OCI-M2 (cell line): ENCODE results near the gene BTG2.

Experiments used
- DNase-seq: peaks from one replicate; lab custom pipeline; 2025; ENCODE audit not compliant: unreplicated experiment; lab: John Stamatoyannopoulos, UW

The BTG2 gene

DNA sequence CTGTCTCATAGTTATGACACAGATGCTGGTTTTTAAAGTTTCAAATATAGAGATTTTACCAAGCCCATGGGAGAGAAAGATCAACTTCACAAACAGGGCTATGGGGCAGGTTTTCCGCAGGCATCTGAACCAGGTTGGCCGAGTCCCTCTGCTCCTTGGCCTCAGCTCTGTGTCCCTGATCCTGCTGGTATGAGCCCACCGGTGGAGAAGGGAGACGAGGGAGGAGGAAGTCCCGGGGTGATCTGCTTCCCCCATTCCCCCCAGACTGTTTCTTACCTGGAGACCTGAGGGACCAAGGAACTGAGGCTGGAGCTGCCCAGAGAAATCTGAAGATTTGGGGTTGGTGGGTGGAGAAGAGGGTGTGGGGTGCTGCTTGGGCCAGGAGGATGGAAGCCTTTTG is 28.9 kb upstream of the BTG2 start:
- DNase-seq: no peak

DNA sequence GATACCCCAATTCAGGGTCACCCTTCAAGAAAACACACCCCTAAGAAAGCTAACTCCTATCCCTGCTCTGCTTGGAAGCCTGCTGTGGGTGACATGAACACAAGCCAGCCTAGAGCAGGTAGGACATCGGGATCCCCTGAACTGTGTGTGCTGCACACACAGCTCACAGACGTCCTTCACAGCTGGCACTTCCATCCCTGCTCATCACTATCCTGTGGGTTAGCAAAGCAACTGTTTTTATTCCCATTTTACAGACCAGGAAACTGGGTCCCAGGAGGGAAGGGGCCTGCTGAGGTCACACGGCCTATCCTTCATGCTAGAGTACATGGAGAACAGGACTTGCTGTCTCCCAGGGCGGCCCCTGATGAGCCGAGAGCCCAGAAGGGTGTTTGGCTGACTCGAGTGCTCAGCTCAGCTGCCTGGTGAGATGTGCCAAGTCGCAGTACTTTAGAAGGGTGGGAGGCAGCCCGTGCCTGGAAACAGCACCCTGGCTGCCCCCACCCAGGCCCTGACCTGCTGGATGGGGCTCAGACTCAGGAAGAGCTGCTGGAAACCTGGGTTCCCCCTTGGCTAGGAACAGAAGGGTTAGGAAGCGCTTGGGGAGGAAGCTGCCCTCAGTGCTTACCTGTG is 28.3 kb upstream of the BTG2 start:
- no peak for DNase-seq

DNA sequence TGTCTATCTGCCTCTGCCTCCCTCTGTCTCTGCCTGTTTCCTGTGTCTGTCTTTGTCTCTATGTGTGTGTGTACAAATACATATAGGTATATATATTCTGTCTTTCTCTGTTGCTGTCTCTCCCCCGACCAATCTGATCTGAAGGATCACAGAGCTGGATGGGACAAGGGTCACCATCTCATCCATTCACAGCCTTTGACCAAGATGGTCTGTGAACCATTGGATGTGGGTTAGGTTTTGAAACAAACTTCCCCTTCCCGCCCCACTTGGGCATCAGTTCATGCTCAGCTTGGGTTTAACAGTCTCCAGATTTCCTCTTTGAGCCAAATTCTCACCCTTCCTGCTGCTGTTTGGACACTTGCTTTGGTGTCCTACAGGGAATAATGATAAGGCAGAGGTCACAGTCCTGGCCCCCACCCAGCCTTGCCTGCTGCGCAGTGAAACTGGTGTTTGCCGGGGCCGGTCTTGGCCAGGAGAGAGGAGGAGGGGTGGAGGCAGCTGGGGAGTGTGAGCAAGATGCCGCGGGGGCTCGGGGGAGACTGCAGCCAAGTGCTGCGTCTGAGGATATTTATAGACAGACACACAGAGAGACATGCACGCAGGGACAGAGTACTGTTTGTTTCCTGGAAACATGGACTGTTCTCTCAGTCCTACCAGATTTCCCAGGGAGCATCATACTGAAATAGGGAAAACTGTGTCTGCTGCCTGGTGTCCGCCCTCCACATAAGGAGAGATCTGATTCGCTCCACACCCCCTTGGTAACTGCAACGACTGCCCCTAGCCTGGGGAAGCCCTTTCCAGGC is 27.0 kb upstream of the BTG2 start:
- no peak for DNase-seq

DNA sequence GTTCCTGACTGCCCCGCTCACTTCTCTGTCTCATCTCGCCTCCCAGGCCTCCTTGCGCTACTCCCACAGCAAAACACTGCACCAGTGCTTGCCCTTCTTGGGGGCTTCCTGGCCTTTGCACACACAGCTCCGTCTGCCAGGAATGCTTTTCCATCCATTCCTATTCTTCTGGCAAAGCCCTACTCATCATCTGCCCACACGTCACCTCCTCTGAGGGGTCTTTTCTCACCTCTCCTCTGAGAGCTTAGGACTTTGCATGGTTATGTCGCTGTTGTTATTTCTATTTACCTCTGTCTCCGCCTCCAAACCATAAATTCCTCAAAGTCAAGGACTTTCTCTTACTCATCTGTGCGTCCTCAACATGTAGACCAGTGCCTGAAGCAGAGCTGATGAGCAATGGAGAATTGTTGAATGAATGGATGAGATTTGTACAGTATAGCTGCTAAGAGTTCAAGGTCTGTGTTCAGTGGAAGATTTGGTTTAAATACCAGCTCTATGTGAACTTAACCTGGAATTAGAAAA is 26.4 kb upstream of the BTG2 start:
- DNase-seq: no peak

DNA sequence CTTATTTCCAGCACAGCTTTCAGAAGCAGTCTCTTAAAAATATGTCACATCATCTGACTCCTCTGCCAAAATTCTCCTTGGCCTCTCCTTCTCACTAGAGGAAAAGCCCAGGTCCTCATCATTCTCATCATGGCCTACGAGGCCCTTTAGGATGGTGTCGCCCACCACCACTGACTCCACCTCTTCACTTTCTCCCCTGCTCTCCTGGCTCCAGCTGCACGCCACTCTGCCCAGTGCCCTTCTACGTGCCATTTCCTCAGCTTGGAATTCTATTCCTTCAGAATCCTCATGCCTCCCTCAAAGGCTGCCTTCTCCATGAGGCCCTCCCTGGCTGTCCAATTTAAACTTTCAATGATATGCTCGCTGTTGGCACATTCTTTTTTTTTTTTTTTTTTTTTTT is 25.3 kb upstream of the BTG2 start:
- DNase-seq: no peak

DNA sequence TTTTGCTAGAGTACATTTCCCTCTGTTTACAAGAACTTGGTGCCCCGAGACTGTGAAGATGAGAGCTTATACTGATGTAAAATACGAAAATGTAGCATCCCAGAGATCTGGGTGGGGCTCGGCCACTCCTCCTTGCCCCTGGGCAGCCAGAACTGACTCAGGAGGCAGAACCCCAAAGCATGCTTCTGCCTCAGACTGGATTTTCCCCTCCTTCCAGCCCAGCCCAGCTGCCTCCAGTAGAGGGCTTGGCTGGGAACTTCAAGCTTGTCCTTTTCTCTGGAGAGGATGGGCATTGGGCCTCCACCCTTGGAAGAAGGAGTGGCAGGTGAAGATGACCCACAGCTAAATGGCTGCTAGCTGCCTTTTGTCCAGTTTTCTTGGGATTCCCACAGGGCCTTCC is 24.3 kb upstream of the BTG2 start:
- DNase-seq: no peak

DNA sequence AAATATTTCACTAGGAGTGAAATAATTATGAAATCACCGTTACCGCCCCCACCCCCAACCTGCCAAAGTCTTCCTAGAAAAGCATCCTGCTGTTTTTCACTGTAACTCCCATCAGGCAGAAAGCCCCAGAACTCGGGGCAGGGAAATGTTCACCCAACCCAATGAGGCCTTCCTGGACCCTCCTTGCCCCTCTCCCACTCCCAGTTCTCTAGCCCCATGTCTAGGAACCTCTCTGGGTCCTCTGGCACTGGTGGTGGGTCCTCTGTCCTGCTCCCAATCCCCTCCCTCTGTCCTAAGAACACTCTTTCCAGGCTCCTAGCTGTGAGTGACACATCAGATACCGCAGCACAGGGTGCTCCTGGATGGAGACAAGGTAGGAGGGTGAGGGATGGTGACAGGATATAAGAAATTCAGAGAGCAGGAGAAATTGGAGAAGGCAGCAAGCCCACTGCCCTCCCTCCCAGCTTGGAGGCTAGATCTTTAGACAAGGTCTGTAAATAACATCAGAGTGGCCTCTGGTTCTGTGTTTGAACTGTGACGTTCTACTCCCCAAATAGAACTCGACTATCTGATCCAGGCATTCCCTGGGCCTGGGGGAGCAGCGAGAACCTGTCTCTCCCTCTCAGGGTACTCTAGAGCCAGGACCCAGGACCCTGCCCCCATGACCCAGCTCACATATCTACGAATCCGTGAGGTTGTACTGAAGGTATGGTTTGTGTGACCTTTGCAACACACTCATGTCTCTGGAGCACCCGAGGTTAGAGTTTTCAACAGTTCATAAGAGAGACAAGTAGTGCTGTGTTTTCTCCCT is 23.3 kb upstream of the BTG2 start:
- DNase-seq: no peak

DNA sequence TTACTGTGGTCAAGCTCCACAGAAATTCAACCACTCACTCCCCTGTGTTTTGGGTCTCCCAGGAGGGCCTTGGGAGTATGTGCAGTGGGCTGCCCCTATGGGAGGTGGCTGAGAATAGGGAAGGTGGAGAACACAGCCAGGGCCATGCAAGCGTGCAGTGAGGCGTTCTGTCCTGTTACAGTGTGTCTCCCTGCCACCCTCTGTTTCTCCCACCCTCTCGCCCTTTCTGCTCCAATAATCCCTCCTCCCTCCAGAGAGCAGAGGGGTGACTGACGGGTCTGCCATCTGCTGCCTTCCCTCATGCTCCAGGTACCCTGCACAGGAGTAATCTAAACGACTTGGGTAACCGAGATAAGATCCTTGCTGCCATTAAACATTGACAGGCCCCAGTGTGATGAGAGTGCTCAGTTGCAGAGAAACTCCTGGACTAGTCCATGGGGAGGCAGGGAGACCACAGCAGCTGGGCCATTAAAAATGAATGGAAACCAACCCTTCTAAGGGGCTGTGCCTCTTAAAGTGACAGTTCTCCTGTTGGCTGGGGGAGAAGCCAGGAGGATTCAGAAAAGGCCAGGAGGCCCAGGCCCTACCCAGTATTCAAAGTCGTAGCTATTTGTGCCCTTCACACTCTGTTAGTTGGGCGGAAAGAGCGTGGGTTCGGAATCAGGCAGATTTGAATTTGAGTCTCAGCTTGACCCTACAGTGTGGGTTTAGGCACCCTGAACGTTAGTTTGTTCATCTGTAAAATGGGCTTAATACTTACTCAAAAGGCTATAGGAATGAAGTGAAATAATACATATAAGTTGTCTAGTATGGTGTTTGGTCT is 22.4 kb upstream of the BTG2 start:
- DNase-seq: no peak

DNA sequence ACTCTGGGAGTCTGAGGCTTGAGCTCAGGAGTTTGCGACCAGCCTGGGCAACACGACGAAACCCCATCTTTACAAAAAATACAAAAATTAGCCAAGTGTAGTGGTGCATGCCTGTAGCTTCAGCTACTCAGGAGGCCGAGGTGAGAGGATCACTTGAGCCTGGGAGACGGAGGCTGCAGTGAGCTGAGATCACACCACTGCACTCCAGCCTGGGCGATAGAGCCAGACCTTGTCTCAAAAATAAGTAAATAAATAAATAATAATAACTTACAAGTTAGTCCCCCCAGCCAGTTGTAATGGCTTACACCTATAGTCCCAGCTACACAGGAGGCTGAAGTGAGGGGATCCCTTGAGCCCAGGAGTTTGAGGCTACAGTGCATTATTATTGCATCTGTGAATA is 21.7 kb upstream of the BTG2 start:
- no peak for DNase-seq

DNA sequence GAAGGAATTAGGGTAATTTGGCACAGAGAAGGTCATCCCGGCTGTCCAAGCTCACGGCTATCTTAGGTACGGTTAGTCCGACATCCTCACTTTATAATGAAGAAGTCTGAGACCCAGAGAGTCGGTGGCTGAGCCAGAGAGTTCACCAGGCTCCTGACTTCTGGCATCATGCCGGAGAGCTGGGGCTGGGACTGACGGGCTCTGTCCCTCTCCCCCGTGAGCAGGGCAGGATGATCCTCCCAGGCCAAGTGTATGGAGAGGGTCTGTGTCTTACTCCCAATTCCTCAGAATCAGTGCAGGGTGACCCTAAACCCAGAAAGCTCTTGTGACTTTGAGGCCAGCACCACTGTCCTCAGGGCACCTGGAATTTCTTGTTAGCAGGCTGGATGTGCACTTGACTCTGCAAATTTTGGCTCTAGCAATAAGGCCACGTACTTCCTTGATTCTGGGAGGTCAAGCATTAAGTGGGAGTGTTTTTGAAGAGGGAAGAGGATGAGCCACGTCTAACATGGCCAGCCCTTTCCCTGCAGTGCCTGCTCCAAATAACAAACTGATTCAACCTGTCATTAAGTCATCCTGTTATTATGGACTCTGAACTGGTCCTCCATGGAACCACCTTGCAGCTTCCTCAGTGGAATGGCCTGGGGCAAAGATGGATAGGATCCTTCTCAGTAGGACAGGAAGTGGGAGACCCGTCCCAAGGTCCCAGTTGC is 20.8 kb upstream of the BTG2 start:
- no peak for DNase-seq

DNA sequence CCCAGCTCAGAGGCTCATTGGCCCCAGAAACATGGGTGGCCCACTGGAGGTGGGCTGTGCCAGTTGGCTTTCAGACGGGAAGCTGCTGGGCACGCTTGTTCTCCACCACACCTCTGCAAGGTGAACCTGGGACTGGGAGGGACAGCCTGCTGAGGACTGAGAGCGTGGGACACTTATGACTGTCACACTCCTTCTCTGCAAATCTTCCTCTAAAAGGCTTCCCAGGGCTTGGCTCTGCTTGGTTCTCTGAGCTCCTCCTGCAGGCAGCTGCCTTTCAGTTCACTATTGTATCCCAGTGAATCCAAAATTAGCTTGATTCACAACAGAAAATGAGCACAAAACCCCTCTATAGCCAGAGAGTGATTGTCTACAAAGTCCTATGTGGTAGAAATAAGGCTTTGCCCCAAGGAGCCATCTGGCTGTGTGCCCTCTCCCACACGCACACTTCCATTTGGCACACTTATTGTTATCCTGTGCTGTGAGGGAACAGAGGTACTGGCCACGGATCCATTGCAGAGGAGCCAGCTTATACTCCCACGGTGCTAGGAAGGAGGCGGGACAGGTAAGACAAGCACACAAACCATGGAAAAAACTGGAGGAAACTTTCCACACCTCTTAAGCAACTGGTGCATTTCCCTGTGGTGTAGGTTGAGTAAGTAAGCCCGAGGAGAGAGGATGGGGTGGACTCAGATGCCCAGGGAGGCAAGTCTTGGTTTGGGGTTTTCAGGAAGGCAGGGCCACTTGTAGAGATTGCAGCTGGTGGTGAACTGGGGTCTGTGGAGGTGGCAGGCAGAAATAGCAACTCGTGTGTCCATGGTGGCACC is 18.9 kb upstream of the BTG2 start:
- no peak for DNase-seq

DNA sequence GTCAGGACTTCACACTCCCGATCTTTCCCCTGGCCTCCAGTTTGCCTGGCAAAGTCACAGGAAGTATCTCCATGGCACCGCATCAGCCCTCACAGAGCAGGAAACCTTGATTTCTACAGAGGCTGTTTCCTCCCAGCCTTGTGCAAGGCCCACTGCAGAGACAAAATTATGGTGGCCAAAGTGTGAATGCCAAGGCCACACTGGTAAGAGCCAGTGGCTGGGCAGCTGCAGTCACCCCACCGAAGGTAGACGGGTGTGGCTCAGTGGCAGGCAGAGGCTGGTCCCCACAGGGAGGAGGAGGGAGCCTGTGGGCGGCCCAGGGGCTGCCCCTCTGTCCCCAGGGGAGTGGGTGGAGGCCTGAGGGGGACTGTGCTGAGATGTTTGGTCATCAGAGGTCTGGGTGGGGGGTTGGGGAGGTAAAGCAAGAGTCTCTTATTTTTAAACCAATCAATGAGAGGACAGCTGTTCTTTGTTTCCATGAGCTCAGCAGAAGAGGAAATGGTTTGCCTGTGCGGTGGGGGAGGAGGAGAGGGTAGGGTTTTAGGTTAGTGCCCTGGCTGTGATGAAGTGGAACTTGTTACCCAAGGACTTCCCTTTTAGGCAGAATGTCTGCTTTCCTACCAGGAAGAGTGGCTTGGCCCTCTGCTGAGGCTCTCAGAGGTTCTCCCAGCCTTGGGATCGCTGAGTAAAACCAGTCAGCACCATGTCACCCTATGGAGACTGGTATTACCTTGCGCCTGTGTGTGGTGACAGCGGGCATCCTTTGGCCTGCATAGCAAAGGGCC is 18.0 kb upstream of the BTG2 start:
- DNase-seq: no peak

DNA sequence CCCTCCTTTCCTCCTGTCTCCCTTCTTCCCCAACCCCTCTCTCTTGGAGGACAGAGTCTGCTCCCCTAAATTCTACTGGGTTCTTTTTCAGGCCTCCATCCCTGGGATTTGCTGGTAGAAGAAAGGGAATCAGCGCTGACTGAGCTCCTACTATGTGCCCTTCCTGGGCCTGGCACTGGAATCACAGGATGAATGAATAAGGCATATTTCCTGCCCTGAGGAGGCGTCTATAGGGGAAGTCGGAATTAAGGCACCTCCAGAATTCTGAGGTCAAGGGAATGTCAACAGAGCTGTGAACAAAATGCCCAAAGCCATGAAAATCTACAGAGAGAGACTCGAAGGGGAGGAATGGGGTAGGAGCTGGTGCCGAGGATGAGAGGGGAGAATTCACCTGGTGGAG is 17.4 kb upstream of the BTG2 start:
- no peak for DNase-seq

DNA sequence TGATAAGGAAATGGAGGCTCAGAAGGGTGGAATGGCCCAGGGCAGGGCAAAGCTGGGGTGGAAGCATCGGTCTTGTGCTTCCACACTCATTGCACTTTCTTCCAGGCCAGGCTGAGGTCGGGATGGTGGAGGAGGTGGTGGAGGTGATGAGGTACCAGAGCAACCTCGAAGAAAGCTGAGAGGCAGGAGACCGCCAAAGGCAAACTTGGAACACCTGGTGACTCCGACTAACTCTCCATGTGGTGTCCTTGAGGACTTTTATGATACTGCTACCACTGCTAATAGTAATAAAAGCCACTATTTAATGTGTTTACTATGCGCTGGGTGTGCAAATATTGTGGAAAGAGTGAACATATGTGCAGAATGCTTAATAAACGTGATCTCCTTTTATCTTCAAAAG is 16.9 kb upstream of the BTG2 start:
- no peak for DNase-seq

DNA sequence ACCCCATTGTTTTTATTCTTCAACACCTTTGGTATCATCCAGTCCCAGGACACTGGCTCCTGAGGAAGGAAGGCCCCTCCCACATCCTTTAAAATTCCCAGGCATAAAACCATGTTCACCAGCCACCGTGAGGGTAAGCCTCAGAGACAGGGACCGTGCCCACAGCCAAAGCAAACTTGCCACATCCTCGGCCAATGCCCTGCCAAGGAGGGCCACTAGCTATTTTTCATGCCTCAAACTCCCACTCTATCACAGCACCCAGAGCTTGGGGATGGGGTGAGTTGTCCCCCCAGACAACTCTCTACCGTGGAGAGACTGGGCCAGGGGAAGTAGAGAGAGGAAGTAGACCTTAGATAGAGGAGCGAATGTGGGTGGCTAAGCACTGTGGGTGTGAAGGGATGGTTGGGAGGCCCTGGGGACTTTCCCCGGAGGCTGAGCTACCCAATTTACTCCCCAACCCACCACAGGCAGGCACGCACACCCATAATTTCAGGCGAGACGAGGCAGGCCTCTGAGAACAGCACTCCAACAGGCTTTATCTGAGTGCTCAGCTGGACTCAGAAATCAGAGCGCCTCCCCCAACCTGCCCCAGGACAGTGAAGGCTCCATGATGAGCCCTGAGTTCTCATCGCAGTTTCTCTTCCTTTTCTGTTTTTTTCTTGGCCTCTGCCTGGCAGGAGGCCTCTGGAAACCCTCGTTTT is 15.9 kb upstream of the BTG2 start:
- no peak for DNase-seq

DNA sequence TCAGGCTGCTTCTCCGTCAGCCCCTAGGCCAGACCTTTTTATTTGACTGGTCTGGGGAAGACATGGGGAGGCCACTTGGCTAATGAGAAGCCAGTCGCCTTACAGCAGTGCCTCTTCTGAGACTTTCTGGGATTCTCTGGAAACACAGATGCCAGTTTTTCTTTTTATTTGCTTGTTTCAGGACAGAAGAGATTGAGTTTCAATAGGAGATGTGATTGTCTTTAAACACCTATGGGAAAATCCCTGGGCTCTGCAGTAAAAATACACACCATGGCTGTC is 15.4 kb upstream of the BTG2 start:
- DNase-seq: no peak

DNA sequence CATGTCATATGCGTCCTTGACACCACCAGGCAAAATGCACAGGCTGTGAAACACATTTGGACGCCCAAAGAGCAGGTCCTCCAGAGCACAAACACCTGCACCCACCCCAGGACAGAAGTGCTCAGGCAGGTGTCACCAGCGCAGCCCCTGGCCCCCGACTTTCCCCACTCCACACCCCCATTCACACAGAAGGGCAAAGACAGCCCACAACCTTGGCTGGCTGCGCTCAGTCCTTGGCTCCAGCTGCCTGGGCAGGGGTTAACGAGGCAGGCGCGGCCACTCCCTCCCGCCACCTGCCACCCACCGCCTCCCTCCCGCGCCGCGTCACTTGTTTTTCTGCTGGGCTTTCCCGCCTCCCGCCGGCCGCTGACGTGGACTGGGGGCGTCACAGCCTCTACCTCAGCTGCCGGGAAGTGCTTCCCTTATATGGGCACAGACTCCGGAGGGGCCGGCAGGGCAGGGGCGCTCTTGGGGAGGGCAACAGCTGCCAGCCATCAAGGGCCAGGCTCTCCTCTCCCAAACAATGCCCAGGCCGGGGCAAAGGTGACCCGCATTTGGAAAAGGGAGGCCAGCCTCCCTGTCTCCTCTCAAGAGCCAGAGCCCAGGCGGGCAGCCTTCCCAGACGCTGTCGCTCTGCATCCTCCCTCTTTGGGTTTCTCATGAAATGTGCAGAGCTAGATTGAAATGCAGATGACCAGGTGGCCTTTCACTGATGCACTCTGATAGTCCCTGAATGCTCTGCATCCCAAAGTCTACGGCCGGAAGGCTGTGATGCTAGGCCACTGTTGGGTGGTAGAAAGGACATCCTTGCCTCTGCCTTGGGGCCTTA is 14.8 kb upstream of the BTG2 start:
- DNase-seq: no peak
